Articular chondrocyte of knee joint (primary cell): ENCODE results near the gene HRCT1. TPM values are rescaled to one million over a fixed set of nuclear protein-coding genes. Genes with fewer than 3 reads are reported as not detected.

Experiments used
- total RNA-seq: library from RNA; depleted of rRNA; stranded (reverse); fragments of >200 nt; gene quantifications from 2 replicates; pipeline ENCODE4 v1.2.3, GENCODE V29; 2012

HRCT1 gene
- 4.7 and 5.9 TPM in 2 replicates for total RNA-seq

GRCh38 chr9:35905912-35906679 is at the start of gene HRCT1:
HRCT1 (plus strand) TSS chr9:35906202; CDS start chr9:35906288, 86 bp downstream.

GRCh38 chr9:35870351-35870923 is 35.6 kb upstream of the HRCT1 start, which contains the start of gene OR13J1:
OR13J1 (minus strand) TSS chr9:35870401; CDS start chr9:35870401, 0 bp downstream.

GRCh38 chr9:35909274-35909673 is 3.3 kb downstream of the HRCT1 start, which contains the start of gene SPAAR:
SPAAR (plus strand) TSS chr9:35909490; CDS start chr9:35910464, 974 bp downstream.

Other genes with a start within 250 kb of the HRCT1 start
- gene RMRP, start 248.2 kb upstream of the HRCT1 start, total RNA-seq: 17,926 and 21,117 TPM in 2 replicates
- gene CCDC107, start 247.9 kb upstream of the HRCT1 start, total RNA-seq: 9.9 and 14.6 TPM in 2 replicates
- 0.39 and 5.5 TPM in 2 replicates for gene ARHGEF39, start 241.0 kb upstream of the HRCT1 start, total RNA-seq
- gene CA9, start 232.3 kb upstream of the HRCT1 start, total RNA-seq: 0.86 and 2.2 TPM in 2 replicates
- gene TPM2, start 216.3 kb upstream of the HRCT1 start, total RNA-seq: 755 and 824 TPM in 2 replicates
- 275 and 305 TPM in 2 replicates for gene TLN1, start 174.0 kb upstream of the HRCT1 start, total RNA-seq
- 62.1 and 68.7 TPM in 2 replicates for gene CREB3, start 173.5 kb upstream of the HRCT1 start, total RNA-seq
- gene GBA2, start 157.0 kb upstream of the HRCT1 start, total RNA-seq: 25.0 and 31.8 TPM in 2 replicates
- gene RGP1, start 156.9 kb upstream of the HRCT1 start, total RNA-seq: 20.2 and 22.1 TPM in 2 replicates
- 1.4 and 11.6 TPM in 2 replicates for gene MSMP, start 151.9 kb upstream of the HRCT1 start, total RNA-seq
- gene NPR2, start 114.6 kb upstream of the HRCT1 start, total RNA-seq: 29.2 and 38.3 TPM in 2 replicates
- gene SPAG8, start 93.9 kb upstream of the HRCT1 start, total RNA-seq: 0.52 and 1.2 TPM in 2 replicates
- 15.3 and 19.1 TPM in 2 replicates for gene HINT2, start 91.2 kb upstream of the HRCT1 start, total RNA-seq
- gene FAM221B, start 77.5 kb upstream of the HRCT1 start, total RNA-seq: not detected in 2 replicates
- gene TMEM8B, start 77.0 kb upstream of the HRCT1 start, total RNA-seq: 4.4 and 4.5 TPM in 2 replicates
- not detected in 2 replicates for gene OR13J1, start 35.8 kb upstream of the HRCT1 start, total RNA-seq
- 0.26 and 0.54 TPM in 2 replicates for gene SPAAR, start 3.3 kb downstream of the HRCT1 start, total RNA-seq
- 0.39 and 0.43 TPM in 2 replicates for gene OR2S2, start 52.0 kb downstream of the HRCT1 start, total RNA-seq
- 117 and 126 TPM in 2 replicates for gene RECK, start 130.7 kb downstream of the HRCT1 start, total RNA-seq
- 15.7 and 16.4 TPM in 2 replicates for gene GLIPR2, start 230.5 kb downstream of the HRCT1 start, total RNA-seq